Skeletal muscle tissue (tissue), 4 donors: Measurements from ENCODE around the gene PDS5B. TPM values are rescaled to one million over a fixed set of nuclear protein-coding genes. Genes with fewer than 3 reads are reported as not detected.

Experiments used
- H3K27ac ChIP-seq: one replicate; pipeline ENCODE4 v1.7.0; 2013; ENCODE audit warnings: mild to moderate bottlenecking, low read depth, low read length, inconsistent platforms
- H3K27me3 ChIP-seq, 3 donors: one replicate each; pipeline ENCODE4 v1.7.0; 2013; ENCODE audit warnings: low read length in 3 of 3; ENCODE audit not compliant: control insufficient read depth in 3 of 3, insufficient read depth in 3 of 3
- H3K36me3 ChIP-seq, 3 donors: one replicate each; pipeline ENCODE4 v1.7.0; 2013; ENCODE audit warnings: low read length in 3 of 3; ENCODE audit not compliant: control insufficient read depth in 3 of 3, insufficient read depth in 3 of 3
- H3K4me1 ChIP-seq, 3 donors: one replicate each; pipeline ENCODE4 v1.7.0; 2013; ENCODE audit warnings: low read length in 3 of 3, mild to moderate bottlenecking in 3 of 3; ENCODE audit not compliant: control insufficient read depth in 3 of 3, insufficient read depth in 3 of 3
- H3K4me3 ChIP-seq, 3 donors: one replicate each; pipeline ENCODE4 v1.7.0; 2013; ENCODE audit warnings: low read length in 3 of 3
- H3K9ac ChIP-seq, 3 donors: one replicate each; pipeline ENCODE4 v1.7.0; 2013; ENCODE audit warnings: low read length in 3 of 3, mild to moderate bottlenecking in 3 of 3, moderate library complexity in 2 of 3, low read depth in 1 of 3
- H3K9me3 ChIP-seq, 3 donors: one replicate each; pipeline ENCODE4 v1.7.0; 2013; ENCODE audit warnings: low read length in 3 of 3; ENCODE audit not compliant: control insufficient read depth in 3 of 3
- total RNA-seq: library from RNA; depleted of rRNA; stranded (reverse); fragments of >200 nt; gene quantifications from one replicate; pipeline ENCODE4 v1.2.3, GENCODE V29; 2014
- donor health status: Osteomylitis.

The PDS5B gene
- total RNA-seq, result 58.5 TPM

- peak within 1 kb of the TSS; percentile 84 to 90 (median 89) for H3K9ac ChIP-seq
- H3K9me3 ChIP-seq, result no peaks in the 10 kb centered on the region
- peak within 1 kb of the TSS; percentile 89 to 97 (median 94) for H3K4me3 ChIP-seq
- H3K4me1 ChIP-seq, result peaks cover 9 to 26% (median 17%) of the 10 kb centered on the region in 3 donors
- H3K27me3 ChIP-seq, result no peaks in the 10 kb centered on the region
- H3K27ac ChIP-seq, result peak within 1 kb of the TSS; percentile 89
- H3K36me3 ChIP-seq, result no peaks in the 10 kb centered on the region
These were observed at the start of gene PDS5B for GRCh38 chr13:32586080-32586900. TSS of gene PDS5B (plus strand) at chr13:32586452. CDS start at chr13:32648773, 62,321 bp downstream.

GRCh38 chr13:32537580-32538142, 48.6 kb upstream of the PDS5B start:
- Histone ChIP-seq H3K36me3 (peaks cover 7 to 12% (median 11%) of the 10 kb centered on the region in 3 donors), H3K4me1 (peaks cover 15 to 25% (median 18%) of the 10 kb centered on the region in 3 donors), H3K9ac (peak overlapping the region; percentile 86 to 100 (median 96))

GRCh38 chr13:32538143-32538620, 48.1 kb upstream of the PDS5B start:
- H3K9ac ChIP-seq, result peak overlapping the region; percentile 86 to 100 (median 96)
- no peaks in the 10 kb centered on the region for H3K9me3 ChIP-seq
- H3K4me1 ChIP-seq, result peaks cover 14 to 25% (median 16%) of the 10 kb centered on the region in 3 donors
- peak overlapping the region; percentile 70 to 100 (median 97) for H3K4me3 ChIP-seq
- H3K36me3 ChIP-seq, result peaks cover 7 to 12% (median 11%) of the 10 kb centered on the region in 3 donors
- H3K27ac ChIP-seq, result peak overlapping the region; percentile 96
- no peaks in the 10 kb centered on the region for H3K27me3 ChIP-seq

More at GRCh38 chr13:32537580-32538142, 48.6 kb upstream of the PDS5B start:
- Histone ChIP-seq H3K9me3 (no peaks in the 10 kb centered on the region), H3K4me3 (peak overlapping the region; percentile 70 to 100 (median 97)), H3K27me3 (no peaks in the 10 kb centered on the region), H3K27ac (peak overlapping the region; percentile 96)

GRCh38 chr13:32538621-32539246, 47.5 kb upstream of the PDS5B start, which contains the start of gene N4BP2L2:
TSS of gene N4BP2L2 (minus strand) at chr13:32538795. CDS start at chr13:32537027, 1,768 bp downstream.
- Histone ChIP-seq H3K4me3 (peak within 1 kb of the TSS; percentile 70 to 100 (median 97)), H3K27me3 (no peaks in the 10 kb centered on the region), H3K36me3 (peaks cover 7 to 12% (median 11%) of the 10 kb centered on the region in 3 donors), H3K9ac (peak within 1 kb of the TSS; percentile 86 to 100 (median 96)), H3K27ac (peak within 1 kb of the TSS; percentile 96), H3K9me3 (no peaks in the 10 kb centered on the region), H3K4me1 (peaks cover 8 to 21% (median 11%) of the 10 kb centered on the region in 3 donors)

- Histone ChIP-seq H3K4me3 (no peak overlapping the region), H3K27me3 (no peaks in the 10 kb centered on the region), H3K9me3 (no peaks in the 10 kb centered on the region), H3K27ac (no peak overlapping the region), H3K4me1 (no peaks in the 10 kb centered on the region), H3K36me3 (peaks cover 0 to 2% (median 0%) of the 10 kb centered on the region in 3 donors), H3K9ac (no peak overlapping the region)
These were observed 44.0 kb upstream of the PDS5B start for GRCh38 chr13:32542221-32542620.

- no peaks in the 10 kb centered on the region for H3K36me3 ChIP-seq
- H3K27me3 ChIP-seq, result no peaks in the 10 kb centered on the region
- no peaks in the 10 kb centered on the region for H3K4me1 ChIP-seq
- H3K27ac ChIP-seq, result no peak overlapping the region
- no peaks in the 10 kb centered on the region for H3K9me3 ChIP-seq
- no peak overlapping the region for H3K9ac ChIP-seq
- no peak overlapping the region for H3K4me3 ChIP-seq
These were observed 41.2 kb upstream of the PDS5B start for GRCh38 chr13:32545083-32545482.

GRCh38 chr13:32548837-32549236, 37.4 kb upstream of the PDS5B start:
- Histone ChIP-seq H3K27me3 (no peaks in the 10 kb centered on the region), H3K27ac (no peak overlapping the region), H3K9ac (no peak overlapping the region), H3K9me3 (no peaks in the 10 kb centered on the region), H3K36me3 (no peaks in the 10 kb centered on the region), H3K4me3 (no peak overlapping the region), H3K4me1 (no peaks in the 10 kb centered on the region)

GRCh38 chr13:32549788-32550187, 36.5 kb upstream of the PDS5B start:
- H3K27ac ChIP-seq, result no peak overlapping the region
- H3K27me3 ChIP-seq, result no peaks in the 10 kb centered on the region
- H3K36me3 ChIP-seq, result no peaks in the 10 kb centered on the region

GRCh38 chr13:32553720-32554119, 32.5 kb upstream of the PDS5B start:
- H3K4me3 ChIP-seq, result no peak overlapping the region
- H3K27me3 ChIP-seq, result no peaks in the 10 kb centered on the region
- no peak overlapping the region for H3K9ac ChIP-seq
- H3K9me3 ChIP-seq, result no peaks in the 10 kb centered on the region
- no peak overlapping the region for H3K27ac ChIP-seq
- no peaks in the 10 kb centered on the region for H3K36me3 ChIP-seq
- no peaks in the 10 kb centered on the region for H3K4me1 ChIP-seq

More at GRCh38 chr13:32549788-32550187, 36.5 kb upstream of the PDS5B start:
- H3K9ac ChIP-seq, result no peak overlapping the region
- H3K9me3 ChIP-seq, result no peaks in the 10 kb centered on the region
- H3K4me3 ChIP-seq, result no peak overlapping the region
- no peaks in the 10 kb centered on the region for H3K4me1 ChIP-seq
